H1 (cell line): ENCODE data around the gene HSPA4L. TPM values are rescaled to one million over a fixed set of nuclear protein-coding genes. Genes with fewer than 3 reads are reported as not detected.

ENCODE experiments used
- CTCF ChIA-PET: fragments of 300-600 bp; sonication (Branson Sonifier 250); formaldehyde crosslinking; loops from one replicate; lab custom pipeline; 2021; ENCODE audit not compliant: partially characterized antibody; lab: Charles Lee
- POLR2A ChIA-PET: fragments of 300-600 bp; sonication (Branson Sonifier 250); formaldehyde crosslinking; loops from one replicate; lab custom pipeline; 2021; ENCODE audit warnings: inconsistent platforms; ENCODE audit not compliant: partially characterized antibody; lab: Charles Lee
- DNase-seq, 2 experiments: peaks; one replicate each; pipeline versions ENCODE4 v3.0.0 to v3.0.0-alpha.2; 2010 to 2022; ENCODE audit warnings: low spot score in 2 of 2, low read depth in 1 of 2, mixed read lengths in 1 of 2
- FAIRE-seq: peaks from 2 replicates; lab custom pipeline; 2011; peaks lifted over from hg19 to GRCh38; lab: Jason Lieb, UNC
- H2AFZ ChIP-seq: 2 replicates; pipeline ENCODE4 v1.8.1; 2012; ENCODE audit warnings: low read length, inconsistent platforms
- H2AK5ac ChIP-seq: 2 replicates; pipeline ENCODE4 v1.6.1; 2013; ENCODE audit warnings: low read depth, low read length
- H2BK120ac ChIP-seq: replicated peaks from 2 replicates; pipeline ENCODE3; 2013; ENCODE audit warnings: low read depth, low read length, inconsistent platforms
- H2BK12ac ChIP-seq: 2 replicates; pipeline ENCODE4 v1.6.1; 2013; ENCODE audit warnings: low read depth, low read length
- H2BK15ac ChIP-seq: 2 replicates; pipeline ENCODE4 v1.6.1; 2013; ENCODE audit warnings: low read length
- H2BK20ac ChIP-seq: 2 replicates; pipeline ENCODE4 v1.6.1; 2013; ENCODE audit warnings: low read length
- H2BK5ac ChIP-seq: 2 replicates; pipeline ENCODE4 v1.6.1; 2013; ENCODE audit warnings: low read depth, low read length
- H3K14ac ChIP-seq: 2 replicates; pipeline ENCODE4 v1.6.1; 2013; ENCODE audit warnings: inconsistent platforms; ENCODE audit not compliant: insufficient read length
- H3K18ac ChIP-seq: 2 replicates; pipeline ENCODE4 v1.6.1; 2013; ENCODE audit warnings: low read length; ENCODE audit errors: extremely low read depth
- H3K23ac ChIP-seq: 2 replicates; pipeline ENCODE4 v1.6.1; 2013; ENCODE audit warnings: inconsistent platforms; ENCODE audit not compliant: insufficient read length
- H3K23me2 ChIP-seq: 2 replicates; pipeline ENCODE4 v1.6.1; 2013; ENCODE audit warnings: low read depth, low read length
- H3K27ac ChIP-seq: 2 replicates; pipeline ENCODE4 v1.6.1; 2011; ENCODE audit warnings: low read depth, low read length, inconsistent platforms
- H3K27me3 ChIP-seq, 4 experiments: replicated peaks in 1 of 4; 1 replicate in 1 of 4; 2 replicates in 3 of 4; pipeline versions ENCODE4 v1.6.1 to v1.8.1; 2011 to 2013; ENCODE audit warnings: low read length in 3 of 4, mild to moderate bottlenecking in 3 of 4, inconsistent platforms in 2 of 4, mixed read lengths in 2 of 4, moderate library complexity in 1 of 4; ENCODE audit not compliant: control insufficient read depth in 3 of 4, insufficient read depth in 3 of 4; ENCODE audit errors: extremely low read depth in 1 of 4
- H3K36me3 ChIP-seq, 4 experiments: 2 replicates each; pipeline versions ENCODE4 v1.6.1 to v1.8.1; 2011 to 2013; ENCODE audit warnings: mild to moderate bottlenecking in 4 of 4, low read length in 3 of 4, moderate library complexity in 2 of 4, control low read depth in 1 of 4, inconsistent platforms in 1 of 4; ENCODE audit not compliant: insufficient read depth in 4 of 4, control insufficient read depth in 2 of 4
- H3K4ac ChIP-seq: replicated peaks from 2 replicates; pipeline ENCODE3; 2013; ENCODE audit warnings: low read length, low read depth, mixed read lengths, inconsistent platforms; ENCODE audit not compliant: insufficient read length
- H3K4me1 ChIP-seq, 4 experiments: replicated peaks in 1 of 4; 1 replicate in 1 of 4; 2 replicates in 3 of 4; pipeline versions ENCODE4 v1.6.1 to v1.8.1; 2011 to 2013; ENCODE audit warnings: low read length in 3 of 4, inconsistent platforms in 2 of 4, mixed read lengths in 1 of 4; ENCODE audit not compliant: insufficient read depth in 4 of 4, control insufficient read depth in 3 of 4
- H3K4me2 ChIP-seq, 2 experiments: 2 replicates each; pipeline versions ENCODE4 v1.6.1 to v1.8.1; 2011 to 2013; ENCODE audit warnings: low read depth in 2 of 2, low read length in 2 of 2, control low read depth in 1 of 2, inconsistent platforms in 1 of 2, mild to moderate bottlenecking in 1 of 2; ENCODE audit not compliant: insufficient read depth in 1 of 2
- H3K4me3 ChIP-seq, 4 experiments: fragments of 200-600, 300-600 bp in 1 of 4; sonication (generic), shearing (Covaris generic), sonication (Bioruptor Twin) in 1 of 4; 2 replicates each; pipeline versions ENCODE4 v1.5.1 to v1.8.1; 2011 to 2016; ENCODE audit warnings: low read length in 4 of 4, low read depth in 3 of 4, control low read depth in 2 of 4, inconsistent platforms in 2 of 4, mild to moderate bottlenecking in 2 of 4, mixed read lengths in 1 of 4, moderate library complexity in 1 of 4; ENCODE audit not compliant: insufficient read depth in 2 of 4; ENCODE audit errors: extremely low read depth in 1 of 4
- H3K56ac ChIP-seq: replicated peaks from 2 replicates; pipeline ENCODE3; 2013; ENCODE audit warnings: low read depth, mild to moderate bottlenecking, mixed read lengths, low read length, inconsistent platforms; ENCODE audit not compliant: insufficient read length
- H3K79me1 ChIP-seq: 2 replicates; pipeline ENCODE4 v1.6.1; 2013; ENCODE audit warnings: low read depth, low read length, control low read depth
- H3K79me2 ChIP-seq, 2 experiments: 2 replicates each; pipeline versions ENCODE4 v1.6.1 to v1.8.1; 2012 to 2013; ENCODE audit warnings: low read length in 2 of 2, mild to moderate bottlenecking in 2 of 2, inconsistent platforms in 1 of 2; ENCODE audit not compliant: insufficient read depth in 2 of 2, control insufficient read depth in 1 of 2
- H3K9ac ChIP-seq, 4 experiments: replicated peaks in 1 of 4; 1 replicate in 1 of 4; 2 replicates in 3 of 4; pipeline versions ENCODE4 v1.6.1 to v1.8.1; 2011 to 2013; ENCODE audit warnings: low read depth in 3 of 4, low read length in 3 of 4, control low read depth in 2 of 4, mild to moderate bottlenecking in 2 of 4, moderate library complexity in 2 of 4, inconsistent platforms in 1 of 4; ENCODE audit errors: extremely low read depth in 1 of 4
- H3K9me3 ChIP-seq, 2 experiments: 2 replicates each; pipeline versions ENCODE4 v1.6.1 to v1.8.1; 2012 to 2013; ENCODE audit warnings: mild to moderate bottlenecking in 2 of 2, moderate library complexity in 2 of 2, control low read depth in 1 of 2, inconsistent platforms in 1 of 2, low read depth in 1 of 2, low read length in 1 of 2, mixed read lengths in 1 of 2; ENCODE audit not compliant: insufficient read depth in 2 of 2
- H4K20me1 ChIP-seq, 2 experiments: replicated peaks in 1 of 2; 2 replicates each; pipeline versions ENCODE3 to v1.8.1; 2011 to 2013; ENCODE audit warnings: inconsistent platforms in 2 of 2, low read length in 2 of 2, mild to moderate bottlenecking in 1 of 2; ENCODE audit not compliant: insufficient read depth in 2 of 2, control insufficient read depth in 1 of 2
- H4K5ac ChIP-seq: 2 replicates; pipeline ENCODE4 v1.6.1; 2013; ENCODE audit warnings: low read length, low read depth, mixed read lengths, inconsistent platforms; ENCODE audit not compliant: insufficient read length
- H4K8ac ChIP-seq: 2 replicates; pipeline ENCODE4 v1.8.0; 2013; ENCODE audit warnings: mild to moderate bottlenecking, moderate library complexity, low read length, inconsistent platforms; ENCODE audit not compliant: insufficient read depth; ENCODE audit errors: extremely low read depth
- H4K91ac ChIP-seq: replicated peaks from 2 replicates; pipeline ENCODE3; 2013; ENCODE audit warnings: low read length, mixed read lengths, inconsistent platforms; ENCODE audit not compliant: insufficient read length
- BACH1 ChIP-seq: IDR thresholded peaks from 2 replicates; pipeline ENCODE4 v1.6.1; 2012; ENCODE audit warnings: low read length, improper control_type of control experiment
- EGR1 ChIP-seq: IDR thresholded peaks from 2 replicates; pipeline ENCODE4 v1.6.1; 2011; ENCODE audit warnings: low read depth, low read length, borderline replicate concordance
- EZH2 ChIP-seq: fragments of 200-600 bp; sonication (generic); IDR thresholded peaks from 2 replicates; pipeline ENCODE4 v1.7.1; 2012; ENCODE audit warnings: low read depth, mild to moderate bottlenecking, moderate library complexity, low read length, inconsistent platforms; ENCODE audit not compliant: severe bottlenecking
- KDM1A ChIP-seq: fragments of 200-600, 300-600 bp; sonication (generic); IDR thresholded peaks from 2 replicates; pipeline ENCODE4 v1.7.1; 2016; ENCODE audit warnings: mild to moderate bottlenecking, low read length, borderline replicate concordance
- PHF8 ChIP-seq: fragments of 200-600 bp; sonication (generic); conservative IDR thresholded peaks from 2 replicates; pipeline ENCODE4 v1.7.1; 2012; ENCODE audit warnings: low read depth, mild to moderate bottlenecking, inconsistent platforms, low read length, moderate library complexity
- POU5F1 ChIP-seq: IDR thresholded peaks from 2 replicates; pipeline ENCODE4 v1.6.1; 2011; ENCODE audit warnings: low read depth, mild to moderate bottlenecking, low read length, moderate library complexity
- SIRT6 ChIP-seq: IDR thresholded peaks from one replicate; pipeline ENCODE4 v1.7.1; 2012; ENCODE audit warnings: low read length, inconsistent platforms
- TAF1 ChIP-seq: IDR thresholded peaks from 2 replicates; pipeline ENCODE4 v1.6.1; 2011; ENCODE audit warnings: mild to moderate bottlenecking, low read depth, low read length
- TAF7 ChIP-seq: optimal IDR thresholded peaks from 2 replicates; pipeline ENCODE3; 2011; ENCODE audit warnings: low read depth, mild to moderate bottlenecking, inconsistent platforms, low read length, moderate library complexity, borderline replicate concordance
- WGBS, 2 experiments: shearing (Covaris generic) in 1 of 2; methylation state at CpG; one replicate each; pipeline versions ENCODE4 v1.1.6 to v1.1.7; 2013 to 2015; ENCODE audit warnings: low lambda C conversion rate in 2 of 2, mixed read lengths in 2 of 2, inconsistent platforms in 1 of 2, low coverage in 1 of 2, missing lambda C conversion rate in 1 of 2; ENCODE audit not compliant: insufficient replicate concordance in 2 of 2, insufficient coverage in 1 of 2, insufficient read length in 1 of 2; ENCODE audit errors: extremely low coverage in 1 of 2, missing lambda C conversion rate in 1 of 2; 5-methylcytosine and 5-hydroxymethylcytosine counted together
- polyA plus RNA-seq, 7 experiments: library from polyadenylated mRNA; depleted of rRNA in 3 of 7; stranded (reverse) in 5 of 7; unstranded in 2 of 7; fragments of >200 nt in 5 of 7; fragments of 200-250 nt in 2 of 7; gene quantifications; 1 replicate in 5 of 7; 2 replicates in 1 of 7; 4 replicates in 1 of 7; pipeline versions ENCODE4 v1.2.1 to v1.2.3, GENCODE V29; 2011 to 2013; ENCODE audit warnings: missing spikeins in 2 of 7, mixed read lengths in 2 of 7
- total RNA-seq: library from RNA; stranded (reverse); fragmentation: NEBNext Ultra II Directional; extraction: Animal tissue kit (Norgen Biotek cat#: 25700); gene quantifications from 2 replicates; pipeline ENCODE4 v1.2.1, GENCODE V29; 2021

Gene HSPA4L
- total and polyA plus RNA-seq, 2 of the 8 experiments (the other 6 are each of a cell fraction or from before 2014, with no cell fraction given), result 0.65 to 4.7 TPM

DNA sequence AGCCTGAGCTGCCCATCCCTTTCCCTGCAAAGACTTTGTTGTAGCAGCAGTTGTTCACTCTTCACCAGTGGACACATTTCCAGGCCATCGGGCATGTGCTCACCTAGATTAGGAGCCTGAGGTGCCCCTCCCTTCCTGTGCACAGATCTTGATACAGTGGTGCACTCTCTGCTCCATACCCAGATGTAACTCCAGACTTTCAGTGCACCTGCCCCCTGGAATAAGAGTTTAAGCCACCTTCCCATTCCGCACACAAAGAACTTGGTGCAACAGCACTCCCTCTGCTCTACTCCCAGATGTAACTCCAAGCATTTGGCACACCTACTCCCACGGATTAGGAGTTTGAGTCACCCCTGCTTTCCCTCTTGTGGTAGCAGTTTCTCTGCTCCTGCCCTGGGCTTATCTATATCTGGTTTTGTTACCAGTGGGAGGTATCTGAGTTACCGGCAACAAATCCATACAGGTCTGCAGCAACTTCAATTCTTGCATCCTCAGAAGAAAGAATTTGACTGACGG, 62.5 kb downstream of the HSPA4L start:
- POLR2A ChIA-PET, result interaction anchor here (1.4 to 1.6 kb wide), 2 partner anchors 8 to 32 kb away, joined by 3 to 6 read pairs; no protein-coding TSS in a partner anchor
- DNase-seq, result no peak
- H4K91ac ChIP-seq, result no peak overlapping the region
- no peak overlapping the region for H2BK15ac ChIP-seq
- no peak overlapping the region for H3K4ac ChIP-seq
- H3K27me3 ChIP-seq, result no peaks in the 10 kb centered on the region
- no peak overlapping the region for H2BK120ac ChIP-seq
- H3K56ac ChIP-seq, result no peak overlapping the region
- TF ChIP-seq TAF7 (no peak), POU5F1 (no peak), BACH1 (no peak), EGR1 (no peak), TAF1 (no peak), SIRT6 (no peak), KDM1A (no peak), PHF8 (no peak), EZH2 (no peak)
- no peaks in the 10 kb centered on the region for H3K36me3 ChIP-seq
- no peak overlapping the region for H3K4me3 ChIP-seq
- peaks cover 0 to 8% (median 0%) of the 10 kb centered on the region in 4 experiments; a peak in 2 of 7 replicates for H3K4me1 ChIP-seq
- no peak overlapping the region for H3K23ac ChIP-seq
- CTCF ChIA-PET, result interaction anchor here (1.3 kb wide), 1 partner anchor 17 kb away, joined by 4 read pairs; no protein-coding TSS in a partner anchor
- H3K9ac ChIP-seq, result no peak overlapping the region
- peaks cover 0 to 2% of the 10 kb centered on the region in 2 experiments; a peak in 1 of 4 replicates for H3K9me3 ChIP-seq
- H2AFZ ChIP-seq, result no peak overlapping the region
- no peak overlapping the region for H3K14ac ChIP-seq
- no peak overlapping the region for H4K5ac ChIP-seq
- no peak overlapping the region for H2BK20ac ChIP-seq
- no peak for FAIRE-seq
- 0 out of 4 replicates have a peak, but pooled peaks cover 0 to 2% of the 10 kb centered on the region in 2 experiments for H3K79me2 ChIP-seq
- H3K4me2 ChIP-seq, result no peak overlapping the region
- no peaks in the 10 kb centered on the region for H3K23me2 ChIP-seq
- H3K79me1 ChIP-seq, result no peaks in the 10 kb centered on the region
- H2BK12ac ChIP-seq, result no peak overlapping the region; the same call in 1 of the 2 replicates
- no peak overlapping the region for H3K18ac ChIP-seq
- H4K8ac ChIP-seq, result no peak overlapping the region
- H4K20me1 ChIP-seq, result no peaks in the 10 kb centered on the region
- no peak overlapping the region for H3K27ac ChIP-seq
- WGBS, 2 experiments, result 91% methylated on average over 5 of the region's 5 CpGs; no CpG with 5 or more reads in 1 of the 2 experiments
- H2AK5ac ChIP-seq, result no peak overlapping the region
- no peak overlapping the region for H2BK5ac ChIP-seq
